A549 (cell line): ENCODE measurements around the gene PLCD1.
A peak's percentile ranks its signal among the peaks of the same experiment; 100 is the strongest.

Experiments
- CEBPB ChIP-seq, 2 experiments: fragments of >200 bp in 1 of 2; sonication (Bioruptor Twin) in 1 of 2; formaldehyde crosslinking in 1 of 2; IDR thresholded peaks; 2 replicates each; pipeline ENCODE4 v1.6.1; 2012 to 2016
- CTCF ChIP-seq: fragments of >200 bp; sonication (Bioruptor Twin); formaldehyde crosslinking; IDR thresholded peaks from 3 replicates; pipeline ENCODE4 v1.5.1; 2016
- JUN ChIP-seq, 2 experiments: fragments of >200 bp; sonication (Bioruptor Twin); formaldehyde crosslinking; IDR thresholded peaks; 2 replicates in 1 of 2; 3 replicates in 1 of 2; pipeline ENCODE4 v1.6.1; 2016 to 2017

DNA sequence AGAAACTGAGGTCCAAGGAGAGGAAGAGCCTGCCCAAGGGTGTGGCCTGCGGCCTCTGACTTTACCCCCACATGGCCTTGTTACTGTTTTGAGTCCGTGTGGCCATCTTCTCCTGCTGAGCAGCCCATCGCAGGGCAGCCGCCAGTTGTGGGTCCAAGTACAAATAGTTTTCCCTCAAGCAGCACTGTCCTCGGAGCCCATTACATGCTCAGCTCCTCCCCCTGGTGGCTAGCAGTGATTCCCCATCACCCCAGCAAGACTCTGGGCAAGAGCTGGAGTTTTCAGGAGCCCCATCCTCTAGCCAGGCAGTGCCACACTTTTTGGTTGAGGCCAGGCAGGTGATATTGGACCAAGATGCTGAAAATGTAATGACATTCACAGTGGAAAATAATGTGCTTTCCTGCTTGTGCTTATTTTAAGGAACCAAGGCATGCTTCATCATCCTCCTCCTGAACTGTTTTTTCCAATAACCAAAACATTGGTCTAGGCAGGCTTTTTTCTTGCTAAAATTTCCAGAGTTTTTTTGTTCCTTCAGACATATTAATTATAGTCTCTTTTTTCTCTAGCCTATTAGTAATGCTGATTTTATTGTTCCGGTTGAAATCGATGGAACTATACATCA is 62.1 kb downstream of the PLCD1 start:
- TF ChIP-seq CEBPB (IDR thresholded peaks at IDR 0.05): no peak
- TF ChIP-seq CTCF: peak; percentile 79
- no peak for TF ChIP-seq JUN (IDR thresholded peaks at IDR 0.05)
